ENCODE results near the gene GRIP2. TPM values are rescaled to one million over a fixed set of nuclear protein-coding genes. Genes with fewer than 3 reads are reported as not detected.
A peak's percentile ranks its signal among the peaks of the same experiment; 100 is the strongest.

Gene GRIP2
- total RNA-seq, 1 donor from 2014 or later, result 2.0 TPM

DNA sequence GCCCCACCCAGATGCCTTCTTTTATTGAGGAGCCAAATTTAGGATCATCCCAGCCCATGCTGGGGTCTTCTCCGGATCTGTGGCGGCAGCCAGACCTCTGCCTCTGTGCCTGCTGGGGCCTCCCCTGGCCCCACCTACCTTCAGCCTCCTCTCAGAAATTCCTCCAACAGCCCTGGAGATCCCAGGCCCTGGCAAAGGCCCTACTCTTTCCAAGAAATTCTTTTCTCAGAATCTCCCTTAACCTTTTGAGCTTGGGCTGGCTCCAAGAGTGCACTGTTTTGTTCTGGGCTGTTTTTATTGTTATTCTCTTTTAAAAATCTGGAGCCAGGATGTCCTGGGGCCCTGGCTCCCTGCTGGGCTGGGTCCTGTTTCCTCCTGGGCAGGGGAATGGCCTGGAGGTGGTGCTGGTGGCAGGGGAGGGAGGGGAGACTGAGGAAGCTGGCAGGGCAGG, 57.8 kb downstream of the GRIP2 start:
- peak; percentile 21 for ATAC-seq

DNA sequence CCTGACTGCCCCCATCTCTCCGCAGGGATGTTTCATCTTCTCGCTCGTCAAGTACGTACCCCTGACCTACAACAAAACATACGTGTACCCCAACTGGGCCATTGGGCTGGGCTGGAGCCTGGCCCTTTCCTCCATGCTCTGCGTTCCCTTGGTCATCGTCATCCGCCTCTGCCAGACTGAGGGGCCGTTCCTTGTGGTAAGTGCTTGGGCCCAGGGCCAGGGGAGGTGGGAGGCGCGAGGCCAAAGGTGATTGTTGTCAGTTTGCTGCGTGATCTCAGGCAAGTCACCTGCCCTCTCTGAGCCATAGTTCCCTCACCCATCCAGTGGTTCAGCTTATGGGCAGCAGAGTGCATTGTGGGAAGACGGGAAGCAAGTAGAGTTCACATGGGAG, 58.5 kb downstream of the GRIP2 start:
- ATAC-seq, result no peak

DNA sequence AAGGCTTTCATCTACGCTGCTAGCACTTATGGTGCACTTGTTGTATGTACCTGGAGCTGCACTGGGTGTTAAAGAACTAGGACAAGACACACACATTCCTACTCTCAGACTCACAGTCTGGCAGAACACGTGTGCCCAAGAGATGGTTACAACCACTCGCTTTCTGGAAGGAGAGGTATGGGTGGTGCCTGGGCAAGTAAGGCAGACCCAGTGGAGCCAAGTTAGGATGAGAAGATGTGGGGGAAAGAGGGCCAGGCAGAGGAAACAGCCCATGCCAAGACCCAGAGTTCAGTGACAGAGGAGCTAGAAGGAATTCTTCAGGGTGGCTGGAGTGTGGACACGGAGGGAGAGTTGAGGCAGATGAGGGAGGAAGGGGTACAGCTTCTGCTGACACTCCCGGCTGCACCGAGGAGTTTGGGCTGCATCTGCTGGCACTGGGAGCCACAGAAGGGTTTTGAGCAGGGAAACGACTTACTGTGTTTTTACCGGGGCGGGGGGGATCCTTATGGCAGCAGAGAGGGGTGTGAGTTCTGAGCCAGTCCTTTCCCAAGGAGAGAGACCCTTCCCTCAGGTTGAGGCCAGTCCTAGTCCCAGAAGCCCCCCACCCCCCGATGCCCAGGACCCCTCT, 59.0 kb downstream of the GRIP2 start:
- no peak for ATAC-seq

DNA sequence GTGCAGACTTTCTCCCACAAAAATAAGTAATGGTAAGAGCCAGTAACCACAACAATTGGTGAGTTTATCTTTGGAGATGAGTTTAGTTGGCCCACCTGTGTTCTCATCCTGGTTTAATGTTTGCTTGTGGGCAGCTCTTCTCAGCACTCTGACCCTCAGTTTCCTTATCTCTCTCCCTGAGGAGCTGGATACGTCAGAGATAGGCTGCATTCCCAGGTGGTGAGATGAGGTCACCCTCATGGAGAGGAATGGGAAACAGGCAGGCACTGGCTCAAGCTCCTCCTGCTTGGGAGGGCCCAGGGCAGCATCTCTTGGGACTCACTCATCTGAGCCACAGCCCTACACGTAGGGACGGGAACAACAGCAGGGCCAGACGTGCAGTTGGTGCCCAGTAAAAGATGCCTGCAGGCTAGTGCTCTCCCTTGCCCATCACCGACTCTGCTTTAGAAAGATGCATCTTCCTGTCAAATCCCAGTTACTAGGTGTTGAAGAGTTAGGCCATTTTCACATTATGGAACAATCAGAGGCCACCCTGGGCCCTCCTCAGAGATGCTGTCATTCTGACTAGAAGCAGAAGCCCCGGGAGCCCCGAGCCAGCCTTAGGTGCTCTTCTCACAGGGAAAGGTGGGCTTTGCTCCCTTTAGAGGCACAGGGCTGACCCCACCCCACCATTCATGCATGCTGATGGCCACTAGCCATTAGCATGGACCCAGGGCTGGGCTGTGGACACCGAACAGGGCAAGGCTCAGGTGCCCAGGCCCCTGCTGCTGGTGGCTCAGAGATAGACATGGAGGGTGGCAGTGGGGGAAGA, 59.7 kb downstream of the GRIP2 start:
- ATAC-seq, result peak; percentile 24

DNA sequence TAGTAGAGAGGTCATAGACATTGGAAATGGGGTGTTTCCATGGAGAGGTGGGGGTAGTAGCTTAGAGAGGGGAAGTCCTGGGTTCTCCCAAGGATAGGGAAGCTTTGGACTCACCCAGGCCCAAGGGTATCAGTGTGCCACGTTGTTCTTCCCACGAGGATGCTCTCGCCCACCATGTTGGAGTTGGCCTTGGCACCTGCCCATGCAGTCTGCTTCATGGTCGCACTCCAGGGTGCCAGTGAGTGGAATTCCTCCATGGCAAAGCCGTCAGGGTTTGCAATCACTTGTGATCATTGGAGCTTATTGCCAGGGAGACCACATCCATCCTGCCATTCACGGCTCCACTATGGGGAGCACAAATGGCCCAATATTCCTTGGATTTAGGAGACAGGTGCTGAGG, 60.6 kb downstream of the GRIP2 start:
- no peak for ATAC-seq

DNA sequence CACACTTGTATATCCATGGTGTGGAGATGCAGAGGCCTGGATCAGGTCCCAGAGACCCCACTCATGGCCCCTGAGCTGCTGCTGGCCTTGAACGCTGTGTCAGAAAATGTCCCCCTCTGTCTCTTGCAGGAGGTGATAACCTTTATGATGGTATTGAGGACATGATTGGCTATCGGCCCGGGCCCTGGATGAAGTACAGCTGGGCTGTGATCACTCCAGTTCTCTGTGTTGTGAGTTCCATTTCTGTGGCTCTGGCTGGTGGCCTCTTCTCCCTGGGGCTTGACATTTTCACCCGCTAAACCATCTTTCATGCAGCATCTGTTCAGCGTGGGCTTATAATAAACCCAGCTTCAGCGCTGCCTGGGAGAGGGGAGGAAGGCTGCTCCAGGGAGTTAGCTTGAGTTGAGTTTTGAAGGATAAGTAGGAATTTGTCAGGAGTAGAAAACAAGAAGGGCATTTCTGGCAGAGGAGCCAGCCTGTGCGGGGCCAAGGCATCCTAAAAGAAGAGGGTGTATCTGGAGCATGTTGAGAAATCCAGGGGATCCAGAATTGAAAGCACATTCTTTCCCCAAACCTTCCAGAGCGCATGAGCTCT, 61.1 kb downstream of the GRIP2 start:
- ATAC-seq, result no peak

DNA sequence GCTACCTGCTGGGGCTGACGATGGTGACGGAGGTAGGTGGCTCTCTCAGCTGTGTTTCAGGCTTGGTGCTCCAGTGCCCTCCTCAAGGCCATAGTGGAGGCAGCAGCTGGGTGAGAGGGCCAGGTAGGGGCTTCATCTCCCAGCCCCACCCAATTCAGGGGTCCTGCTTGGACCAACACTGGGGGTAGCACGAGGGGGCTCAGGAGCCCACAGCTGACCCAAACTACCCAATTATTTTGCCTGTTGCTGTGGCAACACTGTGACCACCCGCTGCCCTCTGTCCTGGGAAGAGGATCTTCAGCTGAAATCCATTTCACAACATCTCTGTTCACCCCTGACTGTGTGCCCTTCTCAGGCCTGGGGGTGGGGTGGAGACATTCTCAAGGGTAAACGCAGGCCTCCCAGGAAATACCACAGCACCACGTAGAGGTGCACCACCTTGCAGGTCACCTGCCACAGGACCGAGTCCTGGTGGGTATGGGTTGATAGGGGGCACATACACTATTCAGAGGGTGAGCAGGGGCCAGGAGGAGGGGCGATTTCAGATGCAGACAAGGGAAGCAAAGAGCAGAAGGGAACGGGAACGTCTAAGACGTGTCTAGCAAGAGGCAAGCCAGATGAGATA, 62.7 kb downstream of the GRIP2 start:
- no peak for ATAC-seq

DNA sequence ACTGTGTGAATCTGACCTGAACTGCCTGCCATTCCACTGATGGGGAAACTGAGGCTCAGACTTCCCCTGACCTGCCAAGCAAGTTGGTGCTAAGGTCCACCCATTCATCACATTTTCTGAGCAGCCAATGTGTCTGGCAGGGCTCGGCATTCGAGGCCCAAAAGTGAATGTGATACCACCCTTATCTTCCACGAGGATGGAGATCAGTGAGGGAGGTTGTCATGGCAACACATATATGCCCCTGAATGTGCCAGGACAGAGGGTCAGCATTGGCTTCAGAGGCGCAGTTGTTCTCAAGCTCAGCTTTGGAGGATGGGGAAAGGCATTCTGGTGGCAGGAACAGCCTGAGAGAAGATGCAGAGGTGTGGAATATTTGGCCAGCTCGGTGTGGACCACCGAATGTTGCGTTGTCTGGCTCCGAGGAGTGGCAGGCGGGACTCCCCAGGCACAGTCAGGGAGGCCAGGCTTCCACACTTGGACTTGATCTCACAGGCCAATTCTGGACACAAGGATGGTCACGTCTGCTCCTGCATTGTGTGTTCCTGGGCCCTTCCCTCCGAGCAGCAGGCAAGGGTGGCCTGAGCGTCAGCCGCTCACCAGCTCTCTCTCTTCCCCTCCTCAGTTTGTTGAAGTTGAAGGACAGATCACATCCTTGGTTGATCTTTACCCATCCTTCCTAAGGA, 63.4 kb downstream of the GRIP2 start:
- ATAC-seq, result no peak

DNA sequence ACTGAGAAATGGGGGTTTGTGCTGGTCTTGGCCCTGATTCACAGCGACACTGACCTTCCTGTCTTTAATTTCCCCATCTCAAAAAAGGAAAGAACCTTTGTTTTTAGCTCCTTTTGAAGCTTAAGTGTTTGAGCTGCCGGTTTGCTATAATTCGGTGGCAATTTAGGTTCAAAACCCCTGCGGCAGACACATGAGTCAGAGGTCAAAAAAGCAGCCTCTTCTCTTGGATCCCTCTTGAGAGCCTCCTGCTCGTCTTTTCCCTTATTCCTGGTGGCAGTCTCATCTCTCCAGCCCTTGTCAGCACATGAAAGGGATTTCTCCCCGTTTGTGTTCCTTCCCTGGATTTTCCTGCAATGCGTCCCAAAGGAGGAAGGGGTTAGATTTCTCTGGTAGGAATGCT, 64.5 kb downstream of the GRIP2 start:
- no peak for ATAC-seq

DNA sequence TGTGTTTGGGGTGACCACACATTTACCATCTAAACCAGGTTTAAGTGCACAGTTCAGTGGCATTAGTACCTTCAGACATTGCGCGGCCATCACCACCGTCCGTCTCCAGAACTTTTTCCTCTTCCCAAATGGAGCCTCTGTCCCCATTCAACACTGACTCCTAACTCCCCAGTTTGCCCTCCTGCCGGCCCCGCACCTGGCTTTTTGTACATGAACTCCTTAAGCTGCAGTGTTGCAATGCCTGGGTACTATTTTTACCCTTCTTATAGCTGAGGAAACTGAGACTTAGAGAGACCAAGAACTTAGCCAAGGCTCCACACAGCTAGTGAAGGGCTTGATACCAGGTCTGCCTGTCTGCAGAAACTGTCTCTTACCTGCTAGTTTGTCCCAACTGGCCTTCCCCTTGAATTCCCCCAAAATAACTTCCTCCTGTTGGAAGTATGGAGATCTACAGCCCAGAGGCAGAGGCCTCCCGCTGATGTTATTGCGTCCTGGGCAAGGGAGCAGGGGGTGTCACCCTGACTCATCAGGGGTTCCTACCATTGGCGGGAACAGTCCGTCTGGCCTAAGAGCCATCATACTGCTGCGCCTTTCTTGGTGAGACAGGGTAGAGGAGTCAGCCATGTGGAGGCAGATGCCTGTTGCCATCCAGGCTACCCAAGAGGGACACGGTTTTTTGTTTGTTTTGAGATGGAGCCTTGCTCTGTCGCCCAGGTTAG, 65.6 kb downstream of the GRIP2 start:
- no peak for ATAC-seq

DNA sequence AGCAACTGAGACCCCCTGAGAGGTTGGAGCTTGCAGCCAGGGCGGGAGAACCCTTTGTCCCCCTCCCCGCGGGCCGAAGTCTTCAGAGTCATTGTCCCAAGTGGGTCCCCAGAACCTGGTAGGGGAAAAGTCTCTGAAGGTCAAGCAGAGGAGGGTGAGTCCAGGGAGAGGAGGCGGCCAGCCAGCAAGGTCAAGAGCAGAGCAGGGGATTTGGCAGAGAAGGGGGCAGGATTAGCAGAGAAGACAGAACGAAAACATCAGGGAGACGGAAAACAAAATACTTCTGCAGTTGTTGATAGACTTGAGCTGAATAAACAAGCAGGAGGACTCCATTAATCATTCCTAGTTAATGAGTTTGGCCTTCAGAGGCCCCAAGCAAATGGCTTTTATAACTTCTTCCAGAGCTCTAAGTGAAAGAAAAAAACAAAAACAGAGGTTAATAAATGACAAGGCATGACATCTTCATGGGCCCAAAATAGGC, 66.7 kb downstream of the GRIP2 start:
- no peak for ATAC-seq

DNA sequence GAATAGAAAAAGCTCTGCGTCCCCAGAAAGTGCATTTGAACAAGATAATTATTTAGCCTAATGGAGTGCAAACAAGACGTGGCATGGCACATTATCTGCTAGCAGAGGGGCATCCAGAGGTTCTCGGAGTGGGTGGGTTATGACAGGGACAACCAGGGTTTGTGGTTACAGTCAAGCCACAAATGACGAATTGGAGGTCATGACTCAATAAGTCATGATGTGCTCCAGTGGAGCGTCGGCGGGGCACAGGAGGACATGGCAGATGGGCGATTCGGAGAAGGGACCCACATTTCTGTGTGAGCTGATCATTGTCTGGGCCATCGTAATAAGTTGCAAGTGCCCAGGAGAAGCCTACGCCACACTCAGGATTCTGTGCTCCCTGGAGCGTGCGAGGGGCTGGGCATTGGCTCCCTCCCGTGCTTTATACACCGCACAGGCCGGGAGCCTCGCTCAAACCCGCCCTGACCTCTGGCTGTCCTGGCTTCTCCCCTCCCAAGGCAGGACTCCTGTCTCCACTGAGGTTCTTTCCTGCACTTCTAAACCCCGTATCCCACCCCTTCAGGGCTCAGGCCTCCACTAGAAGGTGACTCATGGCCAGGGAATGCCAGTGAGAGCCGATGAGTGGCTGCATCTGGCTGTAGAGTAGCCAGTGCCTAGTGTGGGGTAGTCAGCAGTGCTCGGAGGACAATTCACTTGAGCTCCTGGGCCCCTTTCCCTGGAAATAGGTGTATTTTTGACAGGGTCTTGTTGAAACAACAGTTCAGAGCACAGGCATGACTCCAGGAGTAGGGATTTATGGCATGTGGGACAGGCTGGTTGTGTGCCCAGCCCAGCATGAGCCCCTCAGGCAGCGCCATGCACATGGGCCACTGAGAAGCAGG, 67.4 kb downstream of the GRIP2 start:
- no peak for ATAC-seq

DNA sequence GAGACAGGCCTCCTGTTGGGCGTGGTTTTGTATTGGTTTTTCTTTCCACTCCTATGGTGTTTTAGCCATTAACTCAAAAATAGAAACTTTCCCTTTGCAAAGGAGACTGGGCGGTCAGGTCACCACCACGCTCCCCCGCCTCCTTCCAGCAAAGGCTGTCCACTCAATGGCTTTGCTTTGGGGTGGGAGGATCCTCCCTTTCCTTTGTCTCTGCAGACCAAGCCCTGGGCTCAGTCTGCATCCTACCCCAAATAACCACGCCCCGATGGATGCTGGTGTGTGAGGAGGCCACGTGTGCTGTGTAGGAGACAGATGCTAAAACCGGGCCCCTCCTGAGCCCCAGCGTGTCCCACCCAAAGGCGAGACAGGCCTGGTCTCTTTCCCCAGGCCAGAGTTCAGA, 68.5 kb downstream of the GRIP2 start:
- no peak for ATAC-seq

DNA sequence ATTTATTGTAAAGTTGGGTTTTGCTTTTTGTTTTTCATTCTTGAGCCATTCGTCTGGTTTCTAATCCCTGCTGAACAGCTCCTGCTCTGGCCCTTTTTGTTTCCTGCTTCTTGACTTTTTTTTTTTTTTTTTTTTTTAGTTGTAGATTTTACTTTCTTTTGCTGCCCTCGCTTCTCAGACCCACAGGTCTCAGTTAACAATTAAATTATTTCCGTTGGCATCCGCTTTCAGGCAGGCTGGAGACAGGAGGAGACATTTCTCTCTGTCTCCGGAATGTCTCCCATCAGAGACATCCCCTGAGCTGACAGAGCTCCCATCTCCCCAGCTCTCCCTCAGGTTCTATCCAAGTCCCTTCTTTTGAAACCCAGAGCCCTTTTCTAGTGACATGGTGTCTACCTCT, 69.1 kb downstream of the GRIP2 start:
- no peak for ATAC-seq

DNA sequence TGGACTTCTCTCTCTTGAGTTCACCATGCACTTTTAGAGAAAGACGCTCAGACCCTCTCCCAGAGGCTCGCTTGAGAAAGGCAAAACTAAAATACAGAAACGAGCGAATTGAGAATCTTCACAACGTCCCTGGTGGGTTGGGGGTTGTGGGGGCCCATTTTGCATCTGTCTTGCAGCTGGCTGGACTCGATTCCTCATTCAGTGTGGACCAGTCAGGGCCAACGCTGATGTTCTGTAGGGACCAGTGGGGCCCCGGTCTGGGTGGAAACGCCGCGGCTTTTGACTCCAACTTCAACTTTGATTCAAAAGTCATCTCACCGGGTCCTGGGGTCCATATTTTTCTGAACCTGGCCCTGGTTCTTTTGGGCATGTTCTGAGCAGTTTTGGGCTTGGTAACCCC, 69.7 kb downstream of the GRIP2 start:
- no peak for ATAC-seq

DNA sequence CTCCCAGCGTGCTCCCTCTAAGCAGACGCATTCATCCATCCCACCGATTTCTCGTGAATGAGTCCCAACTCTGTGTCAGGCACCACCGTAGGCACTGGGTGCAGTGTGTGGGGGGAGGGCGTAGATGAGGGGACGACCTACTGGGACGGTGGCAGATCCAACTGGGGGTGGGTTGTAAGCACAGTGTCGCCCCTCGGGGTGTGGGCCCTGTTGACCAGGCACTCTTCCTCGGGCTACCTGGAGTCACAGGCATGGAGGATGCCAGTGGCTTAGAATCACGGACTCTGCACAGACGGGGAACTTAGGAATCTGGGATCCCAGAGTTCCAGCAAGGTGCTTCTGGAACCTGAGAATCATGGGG, 71.5 kb downstream of the GRIP2 start:
- ATAC-seq, result peak; percentile 21

DNA sequence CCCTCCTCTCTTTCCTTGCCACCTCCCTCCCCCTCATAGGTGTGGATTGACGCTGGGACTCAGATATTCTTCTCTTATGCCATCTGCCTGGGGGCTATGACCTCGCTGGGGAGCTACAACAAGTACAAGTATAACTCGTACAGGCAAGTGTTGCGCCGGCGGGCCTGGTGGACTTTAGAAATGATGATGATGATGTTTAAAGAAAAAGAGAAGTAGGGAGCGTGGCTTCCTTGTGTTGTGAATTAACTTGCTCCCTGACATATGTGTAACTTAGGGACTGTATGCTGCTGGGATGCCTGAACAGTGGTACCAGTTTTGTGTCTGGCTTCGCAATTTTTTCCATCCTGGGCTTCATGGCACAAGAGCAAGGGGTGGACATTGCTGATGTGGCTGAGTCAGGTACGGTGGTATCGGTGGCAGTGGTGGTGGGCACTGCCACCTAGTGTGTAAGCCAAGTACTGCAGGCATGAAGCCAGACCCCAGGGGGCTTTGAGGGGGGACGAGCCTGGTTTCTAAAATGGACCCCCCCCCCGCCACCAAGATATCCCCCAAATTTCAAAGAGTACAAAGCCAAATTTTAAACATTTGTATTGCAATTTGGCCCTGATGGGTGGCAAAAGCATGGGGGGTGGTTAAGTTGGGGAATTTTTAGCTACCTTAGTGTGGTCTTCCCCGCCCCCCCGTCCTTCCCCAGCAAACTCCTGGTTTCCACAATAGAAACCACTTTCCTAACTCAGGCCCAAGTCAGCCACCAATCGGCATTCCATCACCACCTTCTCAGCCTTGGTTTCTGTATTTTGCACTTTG, 72.1 kb downstream of the GRIP2 start:
- peak; percentile 64 for ATAC-seq

DNA sequence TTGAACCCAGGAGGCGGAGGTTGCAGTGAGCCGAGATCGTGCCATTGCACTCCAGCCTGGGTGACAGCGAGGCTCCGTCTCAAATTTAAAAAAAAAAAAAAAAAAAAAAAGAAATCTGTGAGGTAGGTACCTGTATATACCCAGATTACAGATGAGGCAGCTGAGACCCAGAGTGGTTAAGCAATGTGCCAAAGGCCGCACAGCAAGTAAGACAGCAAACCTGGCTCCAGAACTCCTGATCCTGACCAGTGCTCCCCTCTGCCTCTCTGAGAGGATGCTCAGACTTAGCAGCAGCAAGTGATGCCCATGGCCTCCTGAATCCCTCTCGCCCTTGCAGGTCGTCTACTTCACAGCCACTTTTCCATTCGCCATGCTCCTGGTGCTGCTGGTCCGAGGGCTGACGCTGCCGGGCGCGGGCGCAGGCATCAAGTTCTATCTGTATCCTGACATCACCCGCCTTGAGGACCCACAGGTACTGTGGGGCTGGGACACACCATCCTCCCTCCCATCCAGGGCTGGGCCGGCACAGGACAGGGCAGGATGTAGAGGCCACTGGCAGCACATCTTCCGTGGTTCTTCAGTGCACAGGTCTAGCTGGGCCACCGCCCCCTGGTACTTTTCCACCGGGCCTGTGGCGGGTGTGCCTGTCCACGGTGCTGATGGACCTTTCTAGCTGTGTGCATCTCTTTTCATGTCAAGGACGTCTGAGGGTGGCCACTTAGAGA, 73.8 kb downstream of the GRIP2 start:
- no peak for ATAC-seq

DNA sequence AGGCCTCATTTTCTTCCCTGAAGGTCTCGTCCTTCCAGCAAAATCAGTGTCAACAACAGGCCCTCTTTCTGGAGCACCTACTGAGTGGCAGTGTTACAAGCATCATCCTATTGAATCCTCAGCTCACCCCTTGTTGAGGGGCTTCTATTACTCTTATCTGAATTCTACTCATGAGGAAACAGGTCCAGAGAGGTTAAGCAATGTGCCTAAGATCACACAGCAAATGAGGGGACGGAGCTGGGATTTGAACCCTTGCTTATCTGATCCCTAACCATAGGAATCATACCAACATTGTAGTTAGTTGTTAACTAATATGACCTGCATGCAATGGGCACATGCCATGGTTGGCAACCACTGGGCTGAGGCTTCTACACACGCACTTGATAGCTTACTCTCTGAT, 74.7 kb downstream of the GRIP2 start:
- ATAC-seq, result no peak

DNA sequence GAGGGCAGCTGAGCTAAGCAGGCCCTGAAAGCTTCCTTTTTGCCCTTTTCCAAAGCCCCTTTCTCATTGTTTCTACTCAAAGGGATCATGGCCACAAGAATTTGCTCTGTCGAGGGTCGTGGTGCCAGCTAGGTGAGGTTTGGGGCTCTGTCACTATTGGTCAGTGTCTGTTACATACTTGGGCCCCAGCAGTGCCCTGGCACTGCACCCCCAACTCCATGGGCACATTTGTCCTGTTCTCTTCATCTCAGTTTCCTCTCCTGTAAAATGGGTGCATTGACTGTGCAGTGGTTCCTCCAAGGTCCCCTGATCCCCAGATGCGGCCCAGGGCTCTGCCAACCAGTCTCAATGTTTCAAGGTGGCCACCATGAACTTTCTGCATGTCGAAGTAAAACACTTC, 75.6 kb downstream of the GRIP2 start:
- no peak for ATAC-seq
